GM10266 (cell line): ENCODE results near the gene CUEDC2.

Source experiments
- DNase-seq: peaks from one replicate; pipeline ENCODE4 v3.0.0; 2012; ENCODE audit errors: extremely low spot score
- CTCF ChIP-seq: IDR thresholded peaks from 2 replicates; pipeline ENCODE4 v1.5.1; 2012; ENCODE audit warnings: mild to moderate bottlenecking, low read depth; ENCODE audit not compliant: control insufficient read depth, insufficient read depth; ENCODE audit errors: missing control alignments

CUEDC2 gene

DNA sequence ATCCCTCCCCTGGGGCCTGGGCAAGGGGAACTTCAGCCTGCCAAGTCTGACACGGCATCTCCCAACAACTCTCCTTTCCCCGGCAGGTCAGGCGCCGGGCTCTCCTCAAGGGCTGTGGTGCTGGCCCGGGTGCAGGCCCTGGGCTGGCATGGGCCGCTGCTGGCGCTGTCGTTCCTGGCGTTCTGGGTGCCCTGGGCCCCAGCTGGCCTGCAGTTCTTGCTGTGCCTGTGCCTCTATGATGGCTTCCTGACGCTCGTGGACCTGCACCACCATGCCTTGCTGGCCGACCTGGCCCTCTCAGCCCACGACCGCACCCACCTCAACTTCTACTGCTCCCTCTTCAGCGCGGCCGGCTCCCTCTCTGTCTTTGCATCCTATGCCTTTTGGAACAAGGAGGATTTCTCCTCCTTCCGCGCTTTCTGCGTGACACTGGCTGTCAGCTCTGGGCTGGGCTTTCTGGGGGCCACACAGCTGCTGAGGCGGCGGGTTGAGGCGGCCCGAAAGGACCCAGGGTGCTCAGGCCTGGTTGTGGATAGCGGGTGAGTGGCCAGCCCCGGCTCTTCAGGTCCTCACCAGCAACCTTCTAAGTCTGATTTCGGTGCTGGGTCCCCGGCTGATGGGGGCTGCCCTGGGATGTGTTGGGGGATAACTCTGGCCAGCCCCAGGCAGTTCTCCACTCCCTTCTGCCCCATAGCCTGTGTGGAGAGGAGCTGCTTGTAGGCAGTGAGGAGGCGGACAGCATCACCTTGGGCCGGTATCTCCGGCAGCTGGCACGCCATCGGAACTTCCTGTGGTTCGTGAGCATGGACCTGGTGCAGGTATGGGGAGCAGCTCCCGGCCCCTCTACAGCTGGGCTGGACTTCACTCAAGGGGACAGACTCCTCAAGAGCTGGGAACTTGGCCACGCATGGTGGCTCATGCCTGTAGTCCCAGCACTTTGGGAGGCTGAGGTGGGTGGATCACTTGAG is 38.5 kb upstream of the CUEDC2 start:
- TF ChIP-seq CTCF, result no peak
- DNase-seq, result no peak

DNA sequence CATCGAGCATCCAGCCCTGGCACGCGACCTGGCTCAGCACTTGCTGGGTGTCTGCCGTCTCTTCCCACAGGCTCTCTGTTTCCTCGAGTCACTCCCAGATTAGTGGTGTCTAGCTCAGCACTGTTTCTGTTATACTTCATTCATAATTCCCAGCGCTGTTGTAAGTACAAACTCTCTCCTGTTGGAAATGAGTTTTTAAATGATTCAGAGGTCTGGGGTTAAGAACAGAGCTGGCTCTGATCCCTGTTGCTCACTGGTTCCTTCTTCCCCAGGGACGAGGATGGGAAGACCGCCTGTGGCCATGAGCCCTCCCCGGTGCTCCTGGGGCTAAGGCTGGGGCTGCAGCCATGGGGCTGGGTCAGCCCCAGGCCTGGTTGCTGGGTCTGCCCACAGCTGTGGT is 36.3 kb upstream of the CUEDC2 start:
- DNase-seq, result no peak

DNA sequence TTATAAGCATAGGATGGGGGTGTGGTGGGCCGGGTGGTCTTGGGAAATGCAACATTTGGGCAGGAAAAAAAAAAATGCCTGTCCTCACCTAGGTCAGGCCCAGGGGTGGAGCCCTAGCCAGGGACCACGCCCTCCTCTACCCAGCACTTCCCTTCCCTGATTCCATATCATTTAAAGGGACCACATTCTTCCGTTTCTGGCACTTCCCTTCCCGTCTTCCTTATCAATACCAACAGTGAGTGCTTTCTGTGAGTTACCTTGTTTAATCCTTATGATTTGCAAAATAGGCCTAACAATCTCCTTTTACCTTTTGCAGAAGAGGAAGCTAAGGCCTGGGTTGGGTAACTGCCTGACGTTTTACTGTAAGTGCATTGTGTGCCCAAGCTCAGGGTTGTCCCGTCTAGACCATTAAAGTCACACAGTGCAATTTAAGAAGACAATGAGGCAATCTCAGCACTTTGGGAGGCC is 35.6 kb upstream of the CUEDC2 start:
- TF ChIP-seq CTCF, result no peak
- DNase-seq, result no peak

More for the DNA sequence above, 36.3 kb upstream of the CUEDC2 start:
- TF ChIP-seq CTCF, result no peak

DNA sequence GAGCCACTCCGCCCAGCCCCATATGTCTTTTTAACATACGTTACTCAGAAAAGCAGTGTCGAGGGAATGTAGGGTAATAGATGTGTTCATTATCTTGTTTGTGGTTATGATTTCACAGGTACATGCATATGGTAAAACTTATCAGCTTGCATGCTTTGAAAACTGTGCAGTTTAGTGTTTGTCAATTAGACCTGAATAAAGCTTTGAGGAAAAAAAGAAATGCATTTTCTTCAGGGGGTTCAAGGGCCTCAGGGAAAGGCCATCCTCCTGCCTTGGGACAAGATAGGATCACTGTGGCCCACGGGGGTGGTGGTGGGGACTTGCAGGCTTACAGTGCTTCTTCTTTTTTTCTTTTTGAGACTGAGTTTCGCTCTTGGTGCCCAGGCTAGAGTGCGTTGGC is 34.9 kb upstream of the CUEDC2 start:
- no peak for DNase-seq
- TF ChIP-seq CTCF, result no peak

- no peak for DNase-seq
- TF ChIP-seq CTCF, result no peak
Observed at GRCh38 chr10:102465466-102465865, 33.1 kb upstream of the CUEDC2 start.

DNA sequence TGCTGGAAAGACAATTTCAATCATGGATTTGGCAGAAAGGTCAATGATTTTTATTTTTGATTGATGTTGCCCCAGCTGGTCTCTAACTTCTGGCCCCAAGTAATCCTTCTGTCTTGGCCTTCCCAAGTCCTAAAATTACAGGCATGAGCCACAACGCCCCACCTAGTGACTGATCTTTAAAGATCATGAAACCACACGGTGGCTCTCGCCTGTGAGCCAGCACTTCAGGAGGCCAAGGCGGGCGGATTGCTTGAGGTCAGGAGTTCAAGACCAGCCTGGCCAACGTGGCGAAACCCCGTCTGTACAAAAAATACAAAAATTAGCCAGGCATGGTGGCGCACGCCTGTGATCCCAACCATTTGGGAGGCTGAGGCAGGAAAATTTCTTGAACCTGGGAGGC is 31.6 kb upstream of the CUEDC2 start:
- no peak for TF ChIP-seq CTCF
- no peak for DNase-seq

- TF ChIP-seq CTCF, result no peak
- DNase-seq, result no peak
Observed at GRCh38 chr10:102462512-102463054, 30.2 kb upstream of the CUEDC2 start.
